GM23338 (cell line): ENCODE results near the gene MBD1.
"Not testable (repeated sequence)": the region's sequence is repeated elsewhere in the genome, so short reads cannot be mapped to it uniquely, and the experiment has no call there.

ENCODE experiments used
- JUNB ChIP-seq: IDR thresholded peaks from one replicate; pipeline ENCODE4 v1.6.1; 2016; ENCODE audit warnings: antibody characterized with exemption; ENCODE audit not compliant: unreplicated experiment
- STAT1 ChIP-seq: IDR thresholded peaks from one replicate; pipeline ENCODE4 v1.6.1; 2016; ENCODE audit warnings: antibody characterized with exemption; ENCODE audit not compliant: unreplicated experiment
- TF ChIP-seq, protein P1 (sequence below), 2 experiments: fragments of 200-600 bp in 1 of 2; sonication (generic) in 1 of 2; conservative IDR thresholded peaks; 2 replicates each; pipeline versions ENCODE4 v1.5.1 to v1.6.1; 2016 to 2017; ENCODE audit warnings: antibody characterized with exemption in 2 of 2, low read depth in 2 of 2, mild to moderate bottlenecking in 2 of 2, moderate library complexity in 1 of 2

DNA sequence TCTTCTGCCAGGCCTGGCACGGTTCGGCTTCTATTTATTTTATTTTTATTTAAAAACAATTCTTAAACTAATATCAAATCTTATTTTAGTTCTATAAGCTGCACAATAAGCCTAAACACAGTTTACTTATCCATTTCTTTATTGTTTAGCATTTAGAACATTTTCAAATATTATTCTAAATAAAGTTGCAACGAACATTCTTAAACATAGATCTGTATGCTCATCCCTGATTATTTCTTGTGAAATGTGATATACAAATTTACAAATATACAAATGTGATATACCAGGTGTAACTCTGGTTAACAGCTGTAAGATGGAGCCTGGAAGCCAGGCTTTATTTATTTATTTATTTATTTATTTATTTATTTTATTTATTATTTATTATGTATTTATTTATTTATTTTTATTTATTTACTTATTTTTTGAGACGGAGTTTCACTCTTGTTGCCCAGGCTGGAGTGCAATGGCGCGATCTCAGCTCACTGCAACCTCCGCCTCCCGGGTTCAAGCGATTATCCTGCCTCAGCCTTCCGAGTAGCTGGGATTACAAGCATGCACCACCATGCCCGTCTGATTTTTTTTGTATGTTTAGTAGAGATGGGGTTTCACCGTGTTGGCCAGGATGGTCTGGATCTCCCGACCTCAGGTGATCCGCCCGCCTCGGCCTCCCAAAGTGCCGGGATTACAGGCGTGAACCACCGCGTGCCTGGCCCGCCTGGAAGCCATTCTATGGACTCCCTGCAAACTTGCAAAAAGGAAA is 7.2 kb upstream of the MBD1 start:
- TF ChIP-seq, protein P1, sequence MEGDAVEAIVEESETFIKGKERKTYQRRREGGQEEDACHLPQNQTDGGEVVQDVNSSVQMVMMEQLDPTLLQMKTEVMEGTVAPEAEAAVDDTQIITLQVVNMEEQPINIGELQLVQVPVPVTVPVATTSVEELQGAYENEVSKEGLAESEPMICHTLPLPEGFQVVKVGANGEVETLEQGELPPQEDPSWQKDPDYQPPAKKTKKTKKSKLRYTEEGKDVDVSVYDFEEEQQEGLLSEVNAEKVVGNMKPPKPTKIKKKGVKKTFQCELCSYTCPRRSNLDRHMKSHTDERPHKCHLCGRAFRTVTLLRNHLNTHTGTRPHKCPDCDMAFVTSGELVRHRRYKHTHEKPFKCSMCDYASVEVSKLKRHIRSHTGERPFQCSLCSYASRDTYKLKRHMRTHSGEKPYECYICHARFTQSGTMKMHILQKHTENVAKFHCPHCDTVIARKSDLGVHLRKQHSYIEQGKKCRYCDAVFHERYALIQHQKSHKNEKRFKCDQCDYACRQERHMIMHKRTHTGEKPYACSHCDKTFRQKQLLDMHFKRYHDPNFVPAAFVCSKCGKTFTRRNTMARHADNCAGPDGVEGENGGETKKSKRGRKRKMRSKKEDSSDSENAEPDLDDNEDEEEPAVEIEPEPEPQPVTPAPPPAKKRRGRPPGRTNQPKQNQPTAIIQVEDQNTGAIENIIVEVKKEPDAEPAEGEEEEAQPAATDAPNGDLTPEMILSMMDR (conservative IDR thresholded peaks at IDR 0.05; ENCODE audit: low read depth in 2 of 2) = not testable (repeated sequence)
- TF ChIP-seq JUNB, STAT1: not testable (repeated sequence)
